GM18867 (cell line): ENCODE results near the gene TMEM167A.

ENCODE experiments used
- ATAC-seq: cut with Tn5 transposase; IDR thresholded peaks from one replicate; pipeline ENCODE4 v1.9.1; 2021; ENCODE audit warnings: mild to moderate bottlenecking, moderate library complexity; ENCODE audit not compliant: unreplicated experiment

The TMEM167A gene

GRCh38 chr5:83036991-83037575, 40.1 kb downstream of the TMEM167A start:
- no peak for ATAC-seq

GRCh38 chr5:83035373-83036100, 41.7 kb downstream of the TMEM167A start:
- ATAC-seq = no peak

- ATAC-seq = no peak
Observed at GRCh38 chr5:83034528-83035207, 42.5 kb downstream of the TMEM167A start.

GRCh38 chr5:83034036-83034435, 43.2 kb downstream of the TMEM167A start:
- no peak for ATAC-seq

GRCh38 chr5:83031381-83031780, 45.8 kb downstream of the TMEM167A start:
- no peak for ATAC-seq

GRCh38 chr5:83029912-83030311, 47.3 kb downstream of the TMEM167A start:
- ATAC-seq = no peak

- ATAC-seq = peak; percentile 57
Observed at GRCh38 chr5:83026930-83027687, 50.1 kb downstream of the TMEM167A start.

- ATAC-seq = no peak
Observed at GRCh38 chr5:83026516-83026915, 50.7 kb downstream of the TMEM167A start.

- no peak for ATAC-seq
Observed at GRCh38 chr5:83025690-83026478, 51.3 kb downstream of the TMEM167A start.

- ATAC-seq = no peak
Observed at GRCh38 chr5:83022334-83022733, 54.9 kb downstream of the TMEM167A start.

- no peak for ATAC-seq
Observed at GRCh38 chr5:83015676-83016075, 61.5 kb downstream of the TMEM167A start.

GRCh38 chr5:83011985-83012384, 65.2 kb downstream of the TMEM167A start:
- ATAC-seq = peak; percentile 99

- ATAC-seq = no peak
Observed at GRCh38 chr5:83009408-83009807, 67.8 kb downstream of the TMEM167A start.

- ATAC-seq = no peak
Observed at GRCh38 chr5:83007755-83008154, 69.4 kb downstream of the TMEM167A start.

- ATAC-seq = no peak
Observed at GRCh38 chr5:83006683-83007283, 70.4 kb downstream of the TMEM167A start.

- ATAC-seq = no peak
Observed at GRCh38 chr5:83003791-83004190, 73.4 kb downstream of the TMEM167A start.
